HG02678 (cell line): ENCODE measurements around the gene PNN.
"Not testable (repeated sequence)": the region's sequence is repeated elsewhere in the genome, so short reads cannot be mapped to it uniquely, and the experiment has no call there.

Source experiments
- ATAC-seq: cut with Tn5 transposase; IDR thresholded peaks from one replicate; pipeline ENCODE4 v1.9.1; 2021; ENCODE audit warnings: mild to moderate bottlenecking, moderate library complexity; ENCODE audit not compliant: unreplicated experiment

Gene PNN

DNA sequence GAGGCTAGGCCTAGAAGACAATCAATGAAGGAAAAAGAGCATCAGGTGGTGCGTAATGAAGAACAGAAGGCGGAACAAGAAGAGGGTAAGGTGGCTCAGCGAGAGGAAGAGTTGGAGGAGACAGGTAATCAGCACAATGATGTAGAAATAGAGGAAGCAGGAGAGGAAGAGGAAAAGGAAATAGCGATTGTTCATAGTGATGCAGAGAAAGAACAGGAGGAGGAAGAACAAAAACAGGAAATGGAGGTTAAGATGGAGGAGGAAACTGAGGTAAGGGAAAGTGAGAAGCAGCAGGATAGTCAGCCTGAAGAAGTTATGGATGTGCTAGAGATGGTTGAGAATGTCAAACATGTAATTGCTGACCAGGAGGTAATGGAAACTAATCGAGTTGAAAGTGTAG lies 5.5 kb downstream of the PNN start:
- no peak for ATAC-seq

DNA sequence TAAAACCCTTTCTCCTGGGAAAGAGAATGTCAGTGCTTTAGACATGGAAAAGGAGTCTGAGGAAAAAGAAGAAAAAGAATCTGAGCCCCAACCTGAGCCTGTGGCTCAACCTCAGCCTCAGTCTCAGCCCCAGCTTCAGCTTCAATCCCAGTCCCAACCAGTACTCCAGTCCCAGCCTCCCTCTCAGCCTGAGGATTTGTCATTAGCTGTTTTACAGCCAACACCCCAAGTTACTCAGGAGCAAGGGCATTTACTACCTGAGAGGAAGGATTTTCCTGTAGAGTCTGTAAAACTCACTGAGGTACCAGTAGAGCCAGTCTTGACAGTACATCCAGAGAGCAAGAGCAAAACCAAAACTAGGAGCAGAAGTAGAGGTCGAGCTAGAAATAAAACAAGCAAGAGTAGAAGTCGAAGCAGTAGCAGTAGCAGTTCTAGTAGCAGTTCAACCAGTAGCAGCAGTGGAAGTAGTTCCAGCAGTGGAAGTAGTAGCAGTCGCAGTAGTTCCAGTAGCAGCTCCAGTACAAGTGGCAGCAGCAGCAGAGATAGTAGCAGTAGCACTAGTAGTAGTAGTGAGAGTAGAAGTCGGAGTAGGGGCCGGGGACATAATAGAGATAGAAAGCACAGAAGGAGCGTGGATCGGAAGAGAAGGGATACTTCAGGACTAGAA lies 6.1 kb downstream of the PNN start:
- no peak for ATAC-seq

DNA sequence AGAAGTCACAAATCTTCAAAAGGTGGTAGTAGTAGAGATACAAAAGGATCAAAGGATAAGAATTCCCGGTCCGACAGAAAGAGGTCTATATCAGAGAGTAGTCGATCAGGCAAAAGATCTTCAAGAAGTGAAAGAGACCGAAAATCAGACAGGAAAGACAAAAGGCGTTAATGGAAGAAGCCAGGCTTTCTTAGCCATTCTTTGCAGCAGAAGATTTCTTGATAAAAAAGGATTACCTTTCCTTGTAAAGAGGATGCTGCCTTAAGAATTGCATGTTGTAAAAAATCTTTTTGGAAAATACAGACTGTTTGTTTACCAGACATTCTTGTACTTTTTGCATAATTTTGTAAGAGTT lies 6.6 kb downstream of the PNN start:
- ATAC-seq: no peak

DNA sequence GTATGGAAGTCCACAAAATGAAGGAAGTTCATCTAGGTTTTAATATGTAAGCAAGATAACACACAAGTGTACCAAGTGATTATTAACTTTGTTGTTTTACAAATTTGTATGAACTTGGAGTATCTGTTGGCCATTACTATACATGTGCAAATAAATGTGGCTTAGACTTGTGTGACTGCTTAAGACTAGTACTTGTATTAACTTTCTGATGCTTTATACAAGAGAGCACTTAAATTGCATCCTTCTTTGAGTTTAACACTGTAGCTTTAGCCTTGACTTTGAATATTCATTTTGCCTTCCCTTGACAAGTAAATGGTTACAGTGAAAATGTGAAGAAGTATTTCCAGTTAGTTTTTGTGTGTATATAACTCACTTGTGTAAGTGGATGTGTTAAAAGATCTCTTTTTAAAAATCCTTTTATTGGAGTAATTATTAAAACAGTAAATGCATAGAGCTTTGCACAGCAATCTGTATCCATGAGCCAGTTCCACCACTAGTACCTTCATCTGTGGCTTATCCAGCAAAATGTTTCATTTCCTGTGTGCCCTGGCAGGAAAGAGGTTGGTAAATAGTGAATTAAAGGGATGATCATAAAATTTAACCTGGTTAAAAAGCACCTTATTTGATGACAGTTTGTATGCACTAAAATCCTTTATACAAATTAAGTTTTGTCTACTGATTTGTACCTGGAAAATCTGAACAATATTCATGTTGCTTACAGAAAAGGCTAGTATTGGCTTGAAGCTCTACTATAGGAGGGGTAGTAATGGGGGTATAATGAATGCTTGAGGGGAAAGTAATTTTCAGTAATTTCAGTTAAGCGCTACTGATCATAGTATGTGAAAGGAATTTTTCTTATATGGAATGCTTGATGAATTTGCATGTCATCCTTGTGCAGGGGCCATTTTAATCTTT lies 8.0 kb downstream of the PNN start:
- ATAC-seq: no peak

DNA sequence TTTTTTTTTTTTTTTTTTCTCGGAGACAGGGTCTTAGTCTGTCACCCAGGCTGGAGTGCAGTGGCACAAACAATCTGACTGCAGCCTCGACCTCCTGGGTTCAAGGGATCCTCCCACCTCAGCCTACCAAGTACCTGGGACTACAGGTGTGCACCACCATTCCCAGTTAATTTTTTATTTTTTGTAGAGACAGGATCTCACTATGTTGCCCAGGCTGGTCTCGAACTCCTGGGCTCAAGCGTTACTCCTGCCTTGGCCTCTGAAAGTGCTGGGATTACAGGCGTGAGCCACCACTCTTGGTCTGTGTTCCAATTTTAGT lies 8.6 kb downstream of the PNN start:
- ATAC-seq: not testable (repeated sequence)

DNA sequence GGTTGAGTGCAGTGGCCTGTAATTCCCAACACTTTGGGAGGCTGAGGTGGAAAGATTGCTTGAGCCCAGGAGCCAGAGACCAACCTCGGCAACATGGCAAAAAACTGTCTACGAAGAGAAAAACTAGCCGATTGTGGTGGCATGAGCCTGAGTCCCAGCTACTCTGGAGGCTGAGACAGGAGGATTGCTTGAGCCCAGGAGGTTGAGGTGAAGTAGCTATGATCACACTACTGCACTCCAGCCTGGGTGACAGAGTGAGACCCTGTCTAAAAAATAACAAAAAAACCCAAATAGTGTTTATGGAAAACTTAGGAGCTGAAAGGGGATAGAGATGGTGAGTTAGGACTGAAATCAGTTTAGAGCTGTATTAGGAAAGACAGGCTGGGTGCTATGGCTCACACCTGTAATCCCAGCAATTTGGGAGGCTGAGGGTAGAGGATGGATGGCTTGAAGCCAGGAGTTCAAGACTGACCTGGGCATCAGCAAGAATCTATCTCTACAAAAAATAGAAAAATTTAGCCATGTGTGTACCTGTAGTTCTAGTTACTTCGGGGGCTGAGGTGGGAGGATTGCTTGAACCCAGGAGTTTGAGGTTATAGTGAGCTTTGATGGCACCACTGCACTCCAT lies 9.7 kb downstream of the PNN start:
- no peak for ATAC-seq

DNA sequence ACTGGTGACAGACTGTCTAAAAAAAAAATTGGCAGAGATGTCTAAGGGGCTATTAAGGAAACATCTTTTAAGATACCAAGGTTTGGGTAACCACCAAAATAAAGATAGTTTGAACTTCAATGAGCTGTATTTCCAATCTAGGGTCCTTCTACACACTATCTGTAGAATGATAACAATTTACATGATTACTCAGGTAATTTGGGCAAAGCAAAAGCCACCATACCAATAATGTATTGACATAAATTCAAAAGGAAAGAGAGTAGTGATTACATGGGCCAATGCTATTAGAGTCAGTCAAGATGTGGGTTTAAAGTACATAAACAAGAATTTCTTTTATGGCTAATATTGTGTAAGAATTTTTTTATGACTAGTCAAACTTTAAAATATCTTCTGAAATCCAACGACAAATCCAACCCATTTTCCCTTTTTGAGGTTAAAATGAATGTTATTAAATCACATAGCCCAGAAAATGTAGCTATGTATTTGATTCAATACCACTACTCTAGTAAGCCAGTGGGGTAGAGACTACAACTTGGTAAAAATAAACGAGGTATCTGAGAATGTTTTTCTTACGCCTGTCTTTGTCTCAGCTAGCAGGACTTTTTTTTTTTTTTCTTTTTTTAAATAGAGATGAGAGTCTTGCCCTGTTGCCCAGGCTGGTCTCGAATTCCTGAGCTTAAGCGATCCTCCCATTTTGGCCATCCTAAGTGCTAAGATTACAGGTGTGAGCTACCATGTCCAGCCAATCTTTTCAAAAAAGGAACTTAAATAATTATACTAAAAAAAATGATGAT lies 10.4 kb downstream of the PNN start:
- no peak for ATAC-seq

DNA sequence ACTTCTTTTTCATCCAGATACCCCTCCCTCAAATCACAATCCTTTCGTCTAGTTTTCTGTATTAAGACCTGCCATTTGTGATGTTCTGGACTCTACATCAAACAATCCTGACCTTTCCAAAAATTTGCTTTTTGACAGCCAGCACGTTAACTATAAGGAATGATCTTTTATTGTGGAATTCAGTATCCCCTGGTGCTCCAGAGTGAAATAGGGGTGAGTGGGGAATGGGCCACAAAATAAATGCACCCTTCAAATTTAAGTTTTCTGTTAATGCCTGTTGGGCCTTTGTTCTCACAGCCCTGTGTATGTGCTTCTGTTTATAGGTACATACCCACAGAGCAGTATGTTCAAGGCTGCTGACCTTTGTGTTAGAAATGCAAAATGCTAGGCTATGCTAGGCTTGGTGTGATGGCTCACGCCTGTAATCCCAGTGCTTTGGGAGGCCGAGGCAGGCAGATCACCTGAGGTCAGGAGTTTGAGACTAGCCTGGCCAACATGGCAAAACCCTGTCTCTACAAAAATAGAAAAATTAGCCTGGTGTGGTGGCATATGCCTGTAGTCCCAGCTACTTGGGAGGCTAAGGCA lies 12.0 kb downstream of the PNN start:
- ATAC-seq: no peak

DNA sequence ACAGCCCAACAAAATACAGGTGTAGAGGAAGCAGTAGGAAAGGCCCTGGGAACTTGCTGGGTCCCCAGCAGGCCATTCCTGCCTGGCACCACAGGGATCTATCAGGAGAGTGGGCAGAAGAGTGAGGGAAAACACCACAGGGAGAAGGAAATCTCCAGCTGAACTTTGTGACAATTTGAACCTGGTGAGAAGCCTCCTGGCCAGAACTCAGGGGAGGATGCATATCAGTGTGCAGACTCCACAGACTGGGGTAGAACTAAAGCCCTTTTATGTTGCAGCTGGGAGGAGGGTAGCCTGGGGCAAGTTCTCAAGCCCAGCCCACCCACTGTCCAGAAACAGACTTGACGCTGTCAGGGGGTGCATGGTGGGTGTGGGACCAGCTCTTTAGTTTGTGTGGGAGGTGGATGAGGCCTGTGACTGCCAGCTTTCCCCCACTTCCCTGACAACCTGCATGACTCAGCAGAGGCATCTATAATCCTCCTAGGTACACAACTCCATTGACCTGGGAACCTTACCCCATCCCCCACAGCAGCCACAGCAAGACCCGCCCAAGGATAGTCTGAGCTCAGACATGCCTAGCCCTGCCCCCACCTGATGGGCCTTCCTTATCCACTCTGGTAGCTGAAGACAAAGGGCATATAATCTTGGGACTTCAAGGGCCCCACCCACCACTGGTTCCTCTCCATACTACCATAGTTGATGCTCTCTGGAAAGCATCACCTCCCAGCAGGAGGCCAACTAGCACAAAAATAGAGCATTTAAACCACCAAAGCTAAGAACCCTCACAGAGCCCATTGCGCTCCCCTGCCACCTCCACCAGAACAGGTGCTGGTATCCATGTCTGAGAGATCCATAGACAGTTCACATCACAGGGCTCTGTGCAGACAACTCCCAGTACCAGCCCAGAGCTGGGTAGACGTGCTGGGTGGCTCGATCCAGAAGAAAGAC lies 28.9 kb downstream of the PNN start:
- no peak for ATAC-seq

DNA sequence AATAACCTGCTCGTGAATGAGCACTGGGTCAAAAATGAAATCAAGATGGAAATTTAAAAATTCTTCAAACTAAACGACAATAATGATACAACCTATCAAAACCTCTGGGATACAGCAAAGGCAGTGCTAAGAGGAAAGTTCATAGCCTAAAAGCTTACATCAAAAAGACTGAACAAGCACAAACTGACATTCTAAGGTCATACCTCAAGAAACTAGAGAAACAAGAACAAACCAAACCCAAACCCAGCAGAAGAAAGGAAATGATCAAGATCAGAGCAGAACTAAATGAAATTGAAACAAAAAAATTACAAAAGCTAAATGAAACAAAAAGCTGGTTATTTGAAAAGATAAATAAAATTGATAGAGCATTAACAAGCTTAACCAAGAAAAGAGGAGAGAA lies 32.4 kb downstream of the PNN start:
- ATAC-seq: not testable (repeated sequence)

DNA sequence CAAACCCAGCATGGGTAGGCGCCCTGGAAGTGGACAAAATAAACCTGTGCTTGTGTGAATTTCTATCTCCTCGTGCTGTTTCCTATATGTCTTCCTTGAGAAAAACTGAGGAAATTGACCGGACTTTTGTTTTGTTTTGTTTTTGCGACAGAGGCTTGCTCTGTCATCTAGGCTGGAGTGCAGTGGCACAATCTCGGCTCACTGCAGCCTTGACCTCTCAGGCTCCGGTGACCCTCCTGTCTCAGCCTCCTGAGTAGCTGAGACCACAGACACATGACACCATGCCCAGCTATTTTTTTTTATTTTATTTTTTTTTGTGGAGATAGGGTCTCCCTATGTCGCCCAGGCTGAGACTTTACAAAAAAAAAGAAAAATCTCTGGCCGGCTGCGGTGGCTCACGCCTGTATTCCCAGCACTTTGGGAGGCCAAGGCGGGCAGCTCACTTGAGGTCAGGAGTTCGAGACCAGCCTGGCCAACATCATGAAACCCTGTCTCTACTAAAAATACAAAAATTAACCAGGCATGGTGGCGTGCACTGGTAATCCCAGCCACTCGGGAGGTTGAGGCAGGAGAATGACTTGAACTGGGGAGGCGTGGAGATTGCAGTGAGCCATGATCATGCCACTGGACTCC lies 36.2 kb downstream of the PNN start:
- no peak for ATAC-seq

DNA sequence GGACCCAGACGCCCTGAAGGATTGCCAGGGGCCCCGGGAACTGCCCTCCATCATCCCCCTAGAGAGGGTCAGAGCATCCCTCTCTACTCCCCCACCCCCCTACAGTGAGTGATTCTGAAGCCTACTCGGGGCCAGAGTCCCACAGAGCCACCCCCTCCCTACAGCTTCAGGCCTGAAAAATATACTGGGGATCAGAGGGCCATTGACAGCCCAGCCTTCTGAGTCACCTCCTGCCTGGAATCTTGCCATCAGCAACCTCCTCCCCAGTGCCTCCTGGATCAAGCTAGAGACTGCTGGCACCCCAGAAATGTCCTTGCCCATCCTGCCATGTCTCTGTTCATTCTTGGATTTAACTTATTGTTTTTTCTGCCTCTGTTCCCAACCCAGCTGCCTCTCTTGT lies 37.0 kb downstream of the PNN start:
- no peak for ATAC-seq

DNA sequence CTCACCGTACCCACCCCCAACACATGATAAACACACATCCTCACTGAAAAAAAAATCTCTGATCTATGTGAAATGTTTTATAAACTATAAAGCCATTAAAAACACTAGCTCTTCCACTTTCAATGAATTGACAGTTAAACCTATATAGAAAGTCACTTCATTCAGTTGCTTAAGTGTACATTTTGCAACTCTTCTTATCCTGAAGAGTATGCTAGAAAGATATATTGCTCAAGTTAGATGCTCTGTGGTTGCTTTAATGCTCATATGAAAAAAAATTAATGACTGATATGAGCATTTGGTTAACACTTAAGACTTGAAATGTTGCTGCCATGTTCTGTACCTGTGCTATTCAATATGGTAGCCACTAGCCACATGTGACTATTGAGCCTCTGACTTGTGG lies 37.6 kb downstream of the PNN start:
- ATAC-seq: no peak

DNA sequence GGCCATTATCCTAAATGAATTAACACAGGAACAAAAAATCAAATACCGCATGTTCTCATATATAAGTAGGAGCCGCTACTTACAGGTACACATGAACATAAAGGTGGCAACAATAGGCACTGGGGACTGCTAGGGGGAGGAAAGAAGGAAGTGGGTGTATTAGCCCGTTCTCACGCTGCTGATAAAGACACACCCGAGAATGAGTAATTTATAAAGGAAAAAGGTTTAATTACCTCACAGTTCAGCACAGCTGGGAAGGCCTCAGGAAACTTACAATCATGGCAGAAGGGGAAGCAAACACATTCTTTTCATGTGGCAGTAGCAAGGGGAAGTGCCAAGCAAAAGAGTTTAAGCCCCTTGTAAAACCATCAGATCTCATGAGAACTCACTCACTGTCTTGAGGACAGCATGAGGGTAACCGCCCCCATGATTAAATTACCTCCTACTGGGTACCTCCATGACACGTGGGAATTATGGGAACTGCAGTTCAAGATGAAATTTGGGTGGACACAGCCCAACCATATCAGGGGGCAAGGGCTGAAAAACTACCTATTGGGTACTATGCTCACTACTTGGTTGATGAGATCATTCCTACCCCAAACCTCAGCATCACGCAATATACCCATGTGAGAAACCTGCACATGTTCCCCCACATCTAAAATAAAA lies 42.3 kb downstream of the PNN start:
- ATAC-seq: no peak

DNA sequence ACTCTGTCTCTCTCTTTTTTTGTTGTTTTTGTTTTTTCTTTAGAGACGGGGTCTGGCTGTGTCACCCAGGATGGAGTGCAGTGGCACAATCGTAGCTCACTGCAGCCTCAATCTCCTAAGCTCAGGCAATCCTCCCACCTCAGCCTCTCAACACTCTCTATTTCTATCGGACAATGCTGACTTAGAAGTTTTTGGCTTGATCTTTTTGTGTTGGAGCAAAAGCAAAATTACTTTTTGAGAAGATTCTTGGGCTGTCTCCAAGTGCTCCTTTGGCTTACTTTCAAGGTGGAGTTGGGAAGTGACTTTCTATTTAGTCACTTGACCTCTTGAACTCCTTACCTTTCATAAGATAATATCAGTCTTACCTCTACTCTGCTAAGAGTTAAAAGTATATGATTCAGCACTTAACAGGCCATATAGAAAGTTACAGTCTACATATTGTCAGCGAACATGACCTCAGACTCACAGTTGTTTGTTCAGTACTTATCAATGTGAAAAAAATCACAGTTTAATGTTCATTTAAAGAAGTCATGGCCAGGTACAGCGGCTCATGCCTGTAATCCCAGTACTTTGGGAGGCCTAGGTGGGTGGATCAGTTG lies 43.2 kb downstream of the PNN start:
- no peak for ATAC-seq

DNA sequence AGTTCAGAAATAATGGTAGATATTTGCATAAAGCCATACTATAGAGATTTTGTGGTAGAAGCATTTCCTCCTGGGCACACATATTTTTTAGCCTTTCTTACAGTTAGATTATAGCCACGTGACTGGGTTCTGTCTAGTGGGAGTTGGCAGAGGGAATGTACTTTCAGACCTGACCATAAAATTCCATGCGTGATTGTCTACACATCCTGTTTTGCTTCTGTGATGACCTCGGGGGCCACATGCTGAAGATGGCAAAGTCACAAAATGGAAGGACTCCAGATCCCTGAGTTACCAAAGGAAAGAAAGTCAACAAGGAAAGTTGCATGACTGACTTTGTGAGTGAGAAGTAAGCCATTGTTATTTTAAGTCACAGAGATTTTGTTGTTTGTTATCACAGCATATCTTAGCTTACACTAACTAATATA lies 44.0 kb downstream of the PNN start:
- no peak for ATAC-seq

DNA sequence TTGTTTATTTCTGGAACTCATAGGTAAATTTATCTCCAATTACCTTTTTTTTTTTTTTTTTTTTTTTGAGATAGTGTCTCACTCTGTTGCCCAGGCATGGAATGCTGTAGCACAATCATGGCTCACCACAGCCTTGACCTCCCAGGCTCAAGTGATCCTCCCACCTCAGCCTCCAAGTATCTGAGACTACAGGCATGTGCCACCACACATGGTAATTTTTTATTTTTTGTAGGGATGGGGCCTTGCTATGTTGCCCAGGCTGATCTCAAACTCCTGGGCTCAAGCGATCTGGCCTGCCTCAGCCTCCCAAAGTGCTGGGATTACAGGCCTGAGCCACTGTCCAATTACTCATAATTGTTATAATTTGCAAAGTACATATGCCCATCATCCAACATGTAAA lies 45.4 kb downstream of the PNN start:
- not testable (repeated sequence) for ATAC-seq

DNA sequence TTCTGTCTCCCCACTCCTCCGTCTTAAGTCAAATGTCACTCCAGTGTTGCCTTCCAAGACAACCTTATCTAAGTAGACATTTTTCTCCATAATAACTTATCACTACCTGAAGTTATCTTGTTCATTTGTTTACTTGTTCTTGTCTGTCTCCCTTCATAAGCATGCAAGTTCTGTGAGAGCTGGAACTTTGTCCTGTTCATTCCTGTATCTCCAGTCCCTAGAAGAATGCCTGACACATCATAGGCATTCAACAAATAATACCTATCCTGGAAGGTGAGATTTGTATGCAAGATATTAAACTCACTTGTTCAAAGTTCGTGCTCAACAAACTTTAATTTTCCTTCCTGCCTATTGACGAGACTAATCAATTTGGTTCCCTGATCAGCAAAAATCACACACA lies 53.0 kb downstream of the PNN start:
- no peak for ATAC-seq
